ENCODE data around the gene CELSR1. TPM values are rescaled to one million over a fixed set of nuclear protein-coding genes. Genes with fewer than 3 reads are reported as not detected.

The CELSR1 gene
- total and polyA plus RNA-seq, 2 of the 13 experiments (the other 11 are each of a cell fraction or from before 2014, with no cell fraction given): 0.78 to 1.8 TPM

DNA sequence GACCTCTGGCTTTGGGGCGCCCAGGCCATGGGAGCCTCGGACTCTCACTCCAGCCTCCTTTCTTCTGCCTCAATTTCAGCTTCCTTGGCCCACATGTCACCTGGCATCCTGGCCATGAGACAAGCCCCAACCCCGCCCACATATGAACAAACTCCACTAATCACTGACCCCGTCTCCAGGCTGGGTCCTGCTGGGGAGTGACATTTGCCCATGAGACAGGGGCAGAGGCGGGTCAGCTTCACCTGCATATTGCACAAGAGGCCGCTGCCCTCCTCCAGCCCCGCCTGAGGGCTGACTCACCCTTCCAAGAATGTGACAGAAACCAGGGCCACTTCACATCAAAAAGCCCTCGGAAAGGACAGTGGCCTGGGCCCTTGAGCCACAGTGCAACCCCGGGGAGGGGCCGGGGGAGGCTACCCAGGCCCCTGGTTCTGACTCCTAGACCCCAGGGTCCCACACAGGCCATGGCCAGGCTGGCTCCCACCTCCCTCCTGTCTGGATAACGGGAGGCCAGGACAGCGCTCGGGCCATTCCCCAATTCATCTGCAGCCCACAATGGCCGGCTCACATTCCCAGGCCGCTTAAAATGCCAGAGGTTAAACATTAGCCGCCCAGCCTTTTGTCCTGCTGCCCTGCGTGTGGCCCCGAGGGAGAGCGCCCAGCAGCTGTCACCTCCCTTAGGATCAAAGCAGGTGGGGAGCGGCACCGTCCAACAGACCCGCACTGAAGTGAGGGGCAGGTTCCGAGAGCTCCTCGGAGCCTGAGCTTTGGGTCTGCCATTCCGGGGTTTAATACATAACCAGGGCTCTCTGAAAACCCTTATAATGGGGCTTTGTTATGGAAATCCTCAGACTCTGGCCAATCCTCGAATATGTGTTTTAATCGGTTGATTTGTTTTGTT, 159.6 kb downstream of the CELSR1 start (continued):
- peak; percentile 35; the same call in 1 of the 2 replicates for TF ChIP-seq ZNF337 (CRISPR knock-in tag; IDR thresholded peaks at IDR 0.05; ENCODE audit: borderline replicate concordance, low read depth)
- no peak for TF ChIP-seq ONECUT2 (CRISPR knock-in tag; IDR thresholded peaks at IDR 0.05)
- TF ChIP-seq ATRX (CRISPR knock-in tag; IDR thresholded peaks at IDR 0.05; ENCODE audit: borderline replicate concordance): no peak
- TF ChIP-seq ZNF501 (CRISPR knock-in tag; IDR thresholded peaks at IDR 0.05): peak; percentile 93
- no peak for TF ChIP-seq ZNF709 (CRISPR knock-in tag; IDR thresholded peaks at IDR 0.05)
- TF ChIP-seq, protein P1, sequence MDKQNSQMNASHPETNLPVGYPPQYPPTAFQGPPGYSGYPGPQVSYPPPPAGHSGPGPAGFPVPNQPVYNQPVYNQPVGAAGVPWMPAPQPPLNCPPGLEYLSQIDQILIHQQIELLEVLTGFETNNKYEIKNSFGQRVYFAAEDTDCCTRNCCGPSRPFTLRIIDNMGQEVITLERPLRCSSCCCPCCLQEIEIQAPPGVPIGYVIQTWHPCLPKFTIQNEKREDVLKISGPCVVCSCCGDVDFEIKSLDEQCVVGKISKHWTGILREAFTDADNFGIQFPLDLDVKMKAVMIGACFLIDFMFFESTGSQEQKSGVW (CRISPR knock-in tag; IDR thresholded peaks at IDR 0.05; ENCODE audit: borderline replicate concordance): no peak
- TF ChIP-seq ZNF331 (CRISPR knock-in tag; IDR thresholded peaks at IDR 0.05): peak; percentile 91
- no peak for TF ChIP-seq BHLHE40 (IDR thresholded peaks at IDR 0.05; ENCODE audit: low read length)
- no peak for TF ChIP-seq RBAK (CRISPR knock-in tag; IDR thresholded peaks at IDR 0.05)
- TF ChIP-seq, protein P2, sequence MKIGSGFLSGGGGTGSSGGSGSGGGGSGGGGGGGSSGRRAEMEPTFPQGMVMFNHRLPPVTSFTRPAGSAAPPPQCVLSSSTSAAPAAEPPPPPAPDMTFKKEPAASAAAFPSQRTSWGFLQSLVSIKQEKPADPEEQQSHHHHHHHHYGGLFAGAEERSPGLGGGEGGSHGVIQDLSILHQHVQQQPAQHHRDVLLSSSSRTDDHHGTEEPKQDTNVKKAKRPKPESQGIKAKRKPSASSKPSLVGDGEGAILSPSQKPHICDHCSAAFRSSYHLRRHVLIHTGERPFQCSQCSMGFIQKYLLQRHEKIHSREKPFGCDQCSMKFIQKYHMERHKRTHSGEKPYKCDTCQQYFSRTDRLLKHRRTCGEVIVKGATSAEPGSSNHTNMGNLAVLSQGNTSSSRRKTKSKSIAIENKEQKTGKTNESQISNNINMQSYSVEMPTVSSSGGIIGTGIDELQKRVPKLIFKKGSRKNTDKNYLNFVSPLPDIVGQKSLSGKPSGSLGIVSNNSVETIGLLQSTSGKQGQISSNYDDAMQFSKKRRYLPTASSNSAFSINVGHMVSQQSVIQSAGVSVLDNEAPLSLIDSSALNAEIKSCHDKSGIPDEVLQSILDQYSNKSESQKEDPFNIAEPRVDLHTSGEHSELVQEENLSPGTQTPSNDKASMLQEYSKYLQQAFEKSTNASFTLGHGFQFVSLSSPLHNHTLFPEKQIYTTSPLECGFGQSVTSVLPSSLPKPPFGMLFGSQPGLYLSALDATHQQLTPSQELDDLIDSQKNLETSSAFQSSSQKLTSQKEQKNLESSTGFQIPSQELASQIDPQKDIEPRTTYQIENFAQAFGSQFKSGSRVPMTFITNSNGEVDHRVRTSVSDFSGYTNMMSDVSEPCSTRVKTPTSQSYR (CRISPR knock-in tag; IDR thresholded peaks at IDR 0.05; ENCODE audit: borderline replicate concordance): peak; percentile 67; the same call in 1 of the 2 replicates
- TF ChIP-seq KAT2B (IDR thresholded peaks at IDR 0.05; ENCODE audit: borderline replicate concordance, low read depth, low read length): no peak
- no peak for TF ChIP-seq MLXIP (CRISPR knock-in tag; IDR thresholded peaks at IDR 0.05; ENCODE audit: borderline replicate concordance)
- TF ChIP-seq GATAD2A (CRISPR knock-in tag; IDR thresholded peaks at IDR 0.05): peak; percentile 91
- peak; percentile 56; the same call in 1 of the 2 replicates for TF ChIP-seq MEF2D (CRISPR knock-in tag; IDR thresholded peaks at IDR 0.05)
- no peak for TF ChIP-seq HOXA7 (CRISPR knock-in tag; IDR thresholded peaks at IDR 0.05)
- TF ChIP-seq CSRNP2 (CRISPR knock-in tag; conservative IDR thresholded peaks at IDR 0.05; ENCODE audit: low read depth): no peak
- TF ChIP-seq KAT8 (CRISPR knock-in tag; IDR thresholded peaks at IDR 0.05): peak; percentile 83
- TF ChIP-seq SRSF1 (optimal IDR thresholded peaks at IDR 0.05; ENCODE audit: low read depth, low read length): no peak
- TF ChIP-seq SAFB2 (CRISPR knock-in tag; IDR thresholded peaks at IDR 0.05; ENCODE audit: borderline replicate concordance, low read depth): no peak
- no peak for TF ChIP-seq NONO (IDR thresholded peaks at IDR 0.05)
- TF ChIP-seq NONO (CRISPR knock-in tag; conservative IDR thresholded peaks at IDR 0.05): peak; percentile 63
- 0 out of 2 replicates have a peak, but pooled peaks have one; percentile 18 for TF ChIP-seq NCOA1 (CRISPR knock-in tag; IDR thresholded peaks at IDR 0.05)
